OCI-LY7 (cell line): ENCODE results near the gene LRBA.

Source experiments
- EZH2phosphoT487 ChIP-seq: fragments of 200-600 bp; sonication (generic); IDR thresholded peaks from 2 replicates; pipeline ENCODE4 v1.6.1; 2018; ENCODE audit warnings: low read depth, borderline replicate concordance, mild to moderate bottlenecking, mixed run types, antibody characterized with exemption, low read length, moderate library complexity, mixed read lengths
- TF ChIP-seq, protein P1 (sequence below): fragments of 200-600 bp; sonication (generic); conservative IDR thresholded peaks from 2 replicates; pipeline ENCODE4 v1.5.1; 2014; ENCODE audit warnings: mild to moderate bottlenecking, antibody characterized with exemption, low read length, moderate library complexity, mixed read lengths

DNA sequence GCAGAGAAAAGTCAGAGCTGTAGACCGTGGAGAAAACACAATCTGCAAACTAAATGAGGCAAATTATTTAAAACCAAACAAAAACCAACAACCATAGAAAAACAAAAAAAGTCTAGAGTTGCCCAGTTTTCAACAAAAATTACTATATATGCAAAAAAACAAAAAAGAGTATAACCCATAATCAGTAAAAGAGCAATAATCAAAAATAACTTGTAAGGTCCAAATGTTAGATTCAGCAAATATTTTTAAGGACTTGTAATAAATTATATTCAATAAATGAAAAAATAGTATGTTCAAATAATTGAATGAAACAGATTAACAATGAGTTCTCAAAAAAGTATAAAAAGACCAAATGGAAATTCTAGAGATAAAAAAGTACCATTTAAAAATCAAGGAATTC, 130.5 kb downstream of the LRBA start:
- TF ChIP-seq, protein P1, sequence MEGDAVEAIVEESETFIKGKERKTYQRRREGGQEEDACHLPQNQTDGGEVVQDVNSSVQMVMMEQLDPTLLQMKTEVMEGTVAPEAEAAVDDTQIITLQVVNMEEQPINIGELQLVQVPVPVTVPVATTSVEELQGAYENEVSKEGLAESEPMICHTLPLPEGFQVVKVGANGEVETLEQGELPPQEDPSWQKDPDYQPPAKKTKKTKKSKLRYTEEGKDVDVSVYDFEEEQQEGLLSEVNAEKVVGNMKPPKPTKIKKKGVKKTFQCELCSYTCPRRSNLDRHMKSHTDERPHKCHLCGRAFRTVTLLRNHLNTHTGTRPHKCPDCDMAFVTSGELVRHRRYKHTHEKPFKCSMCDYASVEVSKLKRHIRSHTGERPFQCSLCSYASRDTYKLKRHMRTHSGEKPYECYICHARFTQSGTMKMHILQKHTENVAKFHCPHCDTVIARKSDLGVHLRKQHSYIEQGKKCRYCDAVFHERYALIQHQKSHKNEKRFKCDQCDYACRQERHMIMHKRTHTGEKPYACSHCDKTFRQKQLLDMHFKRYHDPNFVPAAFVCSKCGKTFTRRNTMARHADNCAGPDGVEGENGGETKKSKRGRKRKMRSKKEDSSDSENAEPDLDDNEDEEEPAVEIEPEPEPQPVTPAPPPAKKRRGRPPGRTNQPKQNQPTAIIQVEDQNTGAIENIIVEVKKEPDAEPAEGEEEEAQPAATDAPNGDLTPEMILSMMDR, result no peak
- no peak for TF ChIP-seq EZH2phosphoT487
